22Rv1 (cell line): ENCODE data around the gene FILIP1.

ENCODE experiments used
- H3K27ac ChIP-seq: fragments of 450-650 bp; 2 replicates; pipeline ENCODE4 v1.5.1; 2017
- ZFX ChIP-seq: fragments of 450-650 bp; IDR thresholded peaks from 2 replicates; pipeline ENCODE4 v1.6.1; 2017; ENCODE audit warnings: antibody characterized with exemption, borderline replicate concordance
- TF ChIP-seq, protein P1 (sequence below): fragments of 450-650 bp; IDR thresholded peaks from 2 replicates; pipeline ENCODE4 v1.5.1; 2017; ENCODE audit warnings: mild to moderate bottlenecking

Gene FILIP1

DNA sequence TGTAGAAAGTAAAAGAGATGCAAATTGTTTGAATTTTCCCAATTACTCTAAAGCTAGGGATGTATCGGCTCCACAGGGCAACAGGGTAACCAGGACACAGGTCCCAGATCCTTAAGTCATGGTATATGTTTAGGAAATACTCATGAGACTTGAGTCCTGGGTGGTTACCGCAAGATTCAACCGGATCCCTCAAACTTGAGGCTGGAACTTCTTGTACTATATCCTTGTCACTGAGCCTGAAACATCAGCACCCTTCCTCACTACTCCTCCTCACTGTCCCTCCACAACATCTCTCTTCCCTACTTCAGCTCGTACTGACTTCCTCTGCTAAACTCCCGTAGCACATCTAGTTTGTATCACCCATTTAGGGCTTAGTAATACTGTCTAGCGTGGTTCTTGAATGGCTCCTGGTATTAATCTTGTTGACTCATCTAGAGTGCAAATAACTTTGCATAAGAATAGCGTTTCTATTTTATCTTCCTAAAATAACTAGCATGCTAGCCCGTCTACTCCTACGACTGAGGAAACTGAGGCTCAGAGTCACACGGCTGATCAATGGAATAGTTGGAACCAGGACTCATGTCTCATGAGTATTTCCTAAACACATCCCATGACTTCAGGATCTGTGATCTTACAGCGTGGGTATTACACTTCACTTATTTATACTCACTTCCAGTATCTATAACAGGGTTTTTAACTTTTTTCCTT, 72.1 kb downstream of the FILIP1 start:
- no peak for TF ChIP-seq ZFX
- TF ChIP-seq, protein P1, sequence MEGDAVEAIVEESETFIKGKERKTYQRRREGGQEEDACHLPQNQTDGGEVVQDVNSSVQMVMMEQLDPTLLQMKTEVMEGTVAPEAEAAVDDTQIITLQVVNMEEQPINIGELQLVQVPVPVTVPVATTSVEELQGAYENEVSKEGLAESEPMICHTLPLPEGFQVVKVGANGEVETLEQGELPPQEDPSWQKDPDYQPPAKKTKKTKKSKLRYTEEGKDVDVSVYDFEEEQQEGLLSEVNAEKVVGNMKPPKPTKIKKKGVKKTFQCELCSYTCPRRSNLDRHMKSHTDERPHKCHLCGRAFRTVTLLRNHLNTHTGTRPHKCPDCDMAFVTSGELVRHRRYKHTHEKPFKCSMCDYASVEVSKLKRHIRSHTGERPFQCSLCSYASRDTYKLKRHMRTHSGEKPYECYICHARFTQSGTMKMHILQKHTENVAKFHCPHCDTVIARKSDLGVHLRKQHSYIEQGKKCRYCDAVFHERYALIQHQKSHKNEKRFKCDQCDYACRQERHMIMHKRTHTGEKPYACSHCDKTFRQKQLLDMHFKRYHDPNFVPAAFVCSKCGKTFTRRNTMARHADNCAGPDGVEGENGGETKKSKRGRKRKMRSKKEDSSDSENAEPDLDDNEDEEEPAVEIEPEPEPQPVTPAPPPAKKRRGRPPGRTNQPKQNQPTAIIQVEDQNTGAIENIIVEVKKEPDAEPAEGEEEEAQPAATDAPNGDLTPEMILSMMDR = no peak
- H3K27ac ChIP-seq = no peak overlapping the region

GRCh38 chr6:75419980-75420379, 73.6 kb downstream of the FILIP1 start:
- no peak for TF ChIP-seq ZFX
- TF ChIP-seq, protein P1 = no peak
- H3K27ac ChIP-seq = no peak overlapping the region

- H3K27ac ChIP-seq = no peak overlapping the region
- TF ChIP-seq ZFX = no peak
- TF ChIP-seq, protein P1 = no peak
These were observed 74.2 kb downstream of the FILIP1 start for GRCh38 chr6:75419416-75419815.

DNA sequence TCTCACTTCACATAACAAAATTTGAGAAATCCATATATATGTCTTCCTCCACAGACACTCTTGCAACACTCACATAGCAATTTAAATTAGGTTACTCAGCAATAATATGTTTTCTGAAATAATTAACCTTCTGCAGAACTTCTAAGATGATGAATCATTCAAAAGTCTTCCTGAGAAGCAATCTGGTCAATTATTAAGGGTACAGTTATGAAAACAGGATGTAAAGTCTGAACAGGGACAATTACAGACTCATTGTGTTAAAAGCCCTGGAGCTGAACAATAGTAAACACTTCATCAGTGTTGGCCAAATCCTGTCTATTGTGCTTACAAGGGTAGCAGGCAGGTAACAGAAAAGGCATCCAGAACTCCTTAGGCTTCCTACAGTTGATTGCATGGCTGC, 75.4 kb downstream of the FILIP1 start:
- TF ChIP-seq ZFX = no peak
- TF ChIP-seq, protein P1 = no peak
- no peak overlapping the region for H3K27ac ChIP-seq

DNA sequence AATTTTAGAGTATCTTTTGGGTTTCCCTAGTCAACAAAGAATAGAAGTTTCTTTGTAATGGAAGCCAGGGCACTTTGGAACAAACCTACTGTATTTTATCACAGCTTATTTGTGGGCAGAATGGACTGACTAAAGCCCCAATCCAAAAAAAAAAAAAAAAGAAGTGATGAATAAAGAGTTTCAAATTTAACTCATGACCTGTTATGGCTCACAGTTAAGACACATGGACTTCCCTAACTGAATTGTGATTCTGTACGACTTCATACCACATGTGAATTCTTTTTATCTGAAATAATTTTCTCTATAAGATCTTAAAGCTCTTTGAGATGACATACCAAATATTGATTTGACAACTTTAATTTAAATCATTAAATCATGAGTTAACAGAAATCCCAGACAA, 77.2 kb downstream of the FILIP1 start:
- no peak overlapping the region for H3K27ac ChIP-seq
- no peak for TF ChIP-seq ZFX
- TF ChIP-seq, protein P1 = no peak

DNA sequence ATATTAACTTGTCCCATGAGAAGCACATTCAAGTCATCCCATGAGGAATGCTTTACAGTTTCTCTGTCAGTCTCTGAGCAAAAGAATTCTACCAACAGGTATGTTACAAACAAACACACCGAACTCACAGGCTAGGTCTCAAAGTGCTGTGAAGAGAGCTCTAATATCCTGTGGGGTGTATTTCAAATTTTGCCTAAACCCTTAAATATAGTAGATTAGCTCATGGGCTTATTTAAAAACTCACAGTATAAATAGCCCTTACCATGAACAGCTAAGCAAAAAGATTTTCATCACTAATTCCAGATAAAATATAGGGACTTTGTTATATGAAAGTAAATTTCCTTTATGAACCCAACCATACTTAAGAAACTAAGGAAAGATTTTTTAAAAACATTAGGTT, 77.8 kb downstream of the FILIP1 start:
- TF ChIP-seq, protein P1 = no peak
- TF ChIP-seq ZFX = no peak
- no peak overlapping the region for H3K27ac ChIP-seq

DNA sequence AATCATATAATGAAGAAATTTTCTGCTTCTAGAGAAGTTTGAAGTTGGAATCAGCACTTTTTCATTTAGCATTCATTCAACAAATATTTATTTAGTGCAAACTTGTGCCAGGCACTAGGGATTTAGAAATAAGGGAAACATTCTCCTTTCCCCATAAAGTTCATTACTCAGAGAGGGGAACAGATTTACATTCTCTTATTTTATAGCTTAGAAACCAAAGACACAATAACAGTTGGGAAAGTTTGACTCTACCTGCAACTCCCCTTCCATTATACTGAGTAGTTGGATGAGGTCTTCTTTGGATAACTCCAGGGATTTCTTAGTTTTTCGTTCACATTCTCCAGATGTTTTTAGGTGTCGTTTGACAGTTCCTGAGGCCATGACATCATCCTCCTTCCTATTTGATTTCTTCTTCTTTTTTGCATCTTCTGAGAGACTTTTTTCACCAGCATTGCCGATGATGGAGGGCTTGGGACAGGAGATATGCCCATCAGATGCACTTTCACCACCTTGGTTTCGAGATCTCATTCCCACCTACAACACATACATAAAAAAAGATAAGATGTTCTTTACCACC, 79.1 kb downstream of the FILIP1 start:
- no peak for TF ChIP-seq ZFX
- TF ChIP-seq, protein P1 = no peak

More for the DNA sequence above, 79.1 kb downstream of the FILIP1 start:
- H3K27ac ChIP-seq = no peak overlapping the region
